HepG2 (cell line): Measurements from ENCODE around the gene SESN1. TPM values are rescaled to one million over a fixed set of nuclear protein-coding genes. Genes with fewer than 3 reads are reported as not detected.

Experiments used
- FOXK2 ChIP-seq: fragments of 450-650 bp; IDR thresholded peaks from 2 replicates; pipeline ENCODE4 v1.6.1; 2016
- KDM4B ChIP-seq: sonication (generic); formaldehyde crosslinking; IDR thresholded peaks from 2 replicates; pipeline ENCODE4 v1.4.0; 2020; ENCODE audit warnings: missing genetic modification reagents
- MTF1 ChIP-seq: sonication (generic); formaldehyde crosslinking; IDR thresholded peaks from 2 replicates; pipeline ENCODE4 v1.5.0; 2020; ENCODE audit warnings: missing genetic modification reagents
- MXI1 ChIP-seq: IDR thresholded peaks from 3 replicates; pipeline ENCODE4 v1.6.1; 2012; ENCODE audit warnings: low read depth, low read length, inconsistent platforms, borderline replicate concordance
- NFRKB ChIP-seq: fragments of 450-650 bp; IDR thresholded peaks from 2 replicates; pipeline ENCODE4 v1.6.1; 2017
- PLRG1 ChIP-seq: fragments of 450-650 bp; conservative IDR thresholded peaks from 2 replicates; pipeline ENCODE4 v1.6.1; 2016
- SIX4 ChIP-seq: sonication (generic); formaldehyde crosslinking; IDR thresholded peaks from 2 replicates; pipeline ENCODE4 v1.4.0; 2020; ENCODE audit warnings: missing genetic modification reagents
- TCF7 ChIP-seq: sonication (generic); IDR thresholded peaks from 2 replicates; pipeline ENCODE4 v1.6.1; 2016; ENCODE audit warnings: antibody characterized with exemption, low read depth
- YY1 ChIP-seq: IDR thresholded peaks from 2 replicates; pipeline ENCODE4 v1.6.1; 2011; ENCODE audit warnings: low read length, low read depth, moderate library complexity, mild to moderate bottlenecking; ENCODE audit not compliant: insufficient read depth, insufficient replicate concordance
- ZC3H4 ChIP-seq: sonication (generic); formaldehyde crosslinking; IDR thresholded peaks from 2 replicates; pipeline ENCODE4 v1.4.0; 2020; ENCODE audit warnings: missing genetic modification reagents, borderline replicate concordance
- ZFP1 ChIP-seq: IDR thresholded peaks from 2 replicates; pipeline ENCODE4 v1.6.1; 2016
- ZNF138 ChIP-seq: sonication (generic); formaldehyde crosslinking; IDR thresholded peaks from 2 replicates; pipeline ENCODE4 v1.5.0; 2020; ENCODE audit warnings: mild to moderate bottlenecking, low read depth, missing genetic modification reagents
- ZNF143 ChIP-seq: sonication (generic); formaldehyde crosslinking; IDR thresholded peaks from 2 replicates; pipeline ENCODE4 v1.4.0; 2020; ENCODE audit warnings: missing genetic modification reagents
- ZNF468 ChIP-seq: sonication (generic); formaldehyde crosslinking; IDR thresholded peaks from 2 replicates; pipeline ENCODE4 v1.8.0; 2022; ENCODE audit warnings: mild to moderate bottlenecking, moderate library complexity, missing genetic modification reagents
- polyA plus RNA-seq, 8 experiments: library from polyadenylated mRNA; depleted of rRNA in 3 of 8; stranded (reverse) in 7 of 8; unstranded in 1 of 8; fragments of >200 nt; fragmentation: Illumina TruSeq in 4 of 8; extraction: Trizol in 4 of 8; gene quantifications; 2 replicates each; pipeline versions ENCODE4 v1.2.1 to v1.2.3, GENCODE V29; 2011 to 2016; ENCODE audit warnings: low read depth in 4 of 8, missing spikeins in 1 of 8, mixed read lengths in 1 of 8; ENCODE audit not compliant: insufficient read depth in 1 of 8
- total RNA-seq, 5 experiments: library from RNA; depleted of rRNA; stranded (reverse); fragments of >200 nt; fragmentation: Illumina TruSeq; extraction: Trizol; gene quantifications; 2 replicates each; pipeline ENCODE4 v1.2.3, GENCODE V29; 2016; ENCODE audit warnings: low read depth in 1 of 5
- TF ChIP-seq, protein P1 (sequence below): sonication (generic); formaldehyde crosslinking; IDR thresholded peaks from 2 replicates; pipeline ENCODE4 v1.8.1; 2023; ENCODE audit warnings: mild to moderate bottlenecking, moderate library complexity, missing genetic modification reagents
- TF ChIP-seq, protein P2 (sequence below): IDR thresholded peaks from 2 replicates; pipeline ENCODE4 v1.6.1; 2018; ENCODE audit warnings: missing genetic modification reagents
- TF ChIP-seq, protein P3 (sequence below): sonication (generic); formaldehyde crosslinking; IDR thresholded peaks from 2 replicates; pipeline ENCODE4 v1.4.0; 2020; ENCODE audit warnings: mild to moderate bottlenecking, low read depth, missing genetic modification reagents
- TF ChIP-seq, protein P4 (sequence below): sonication (generic); formaldehyde crosslinking; IDR thresholded peaks from 2 replicates; pipeline ENCODE4 v1.5.0; 2020; ENCODE audit warnings: missing genetic modification reagents
- TF ChIP-seq, protein P5 (sequence below): sonication (generic); formaldehyde crosslinking; IDR thresholded peaks from 2 replicates; pipeline ENCODE4 v1.5.1; 2020; ENCODE audit warnings: mild to moderate bottlenecking, missing genetic modification reagents, borderline replicate concordance

Gene SESN1
- total and polyA plus RNA-seq, 2 of the 13 experiments (the other 11 are each of a cell fraction or from before 2014, with no cell fraction given): 24.9 to 44.7 TPM

DNA sequence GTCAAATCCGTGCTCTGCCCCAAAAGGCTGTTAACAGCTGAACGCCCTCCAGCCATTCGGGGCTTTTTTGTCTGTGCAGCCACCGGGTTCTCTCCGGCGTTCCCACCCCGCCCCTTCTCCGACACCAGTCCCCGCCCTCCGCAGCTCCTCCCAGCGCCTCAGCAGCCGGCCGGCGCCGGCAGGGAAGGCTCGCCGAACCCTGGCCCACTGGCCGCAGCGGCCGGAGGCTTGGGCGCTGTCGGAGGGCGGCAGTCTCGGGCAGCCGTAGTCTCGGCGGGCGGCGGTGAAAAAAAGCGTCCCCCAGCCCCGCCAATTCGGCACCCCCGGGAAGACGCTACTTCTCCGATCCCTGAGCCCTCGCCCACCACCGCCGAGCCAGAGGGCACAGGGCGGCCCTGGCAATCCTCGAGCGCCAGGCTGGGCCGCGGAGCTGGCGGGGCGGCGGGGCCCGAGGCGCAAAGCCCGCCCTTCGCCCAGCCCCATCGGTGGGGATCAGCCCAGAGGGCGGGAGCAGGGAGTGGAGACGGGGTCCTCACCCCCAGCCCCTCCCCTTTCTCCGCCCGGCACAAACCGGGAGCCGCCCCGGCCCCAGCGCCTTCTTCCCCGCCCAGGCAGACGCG lies at the start of gene SESN1 (continued):
- TF ChIP-seq, protein P1, sequence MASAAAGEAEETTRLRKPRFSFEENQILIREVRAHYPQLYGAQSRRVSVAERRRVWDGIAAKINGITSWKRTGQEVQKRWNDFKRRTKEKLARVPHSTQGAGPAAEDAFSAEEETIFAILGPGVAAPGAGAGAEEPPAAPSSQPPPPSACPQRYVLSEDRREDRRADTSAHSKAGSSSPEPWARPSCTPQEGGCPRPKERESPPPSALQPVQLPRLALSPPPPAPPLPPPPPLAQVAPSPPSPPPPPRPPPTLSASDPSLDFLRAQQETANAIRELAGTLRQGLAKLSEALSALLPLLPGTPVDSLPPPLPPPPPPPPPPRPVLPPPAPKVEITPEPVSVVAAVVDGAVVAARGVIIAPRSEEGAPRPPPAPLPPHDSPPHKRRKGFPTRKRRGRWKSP (CRISPR knock-in tag): no peak
- TF ChIP-seq FOXK2 (no peak), YY1 (peak; percentile 25), MTF1 (CRISPR knock-in tag) (0 out of 2 replicates have a peak, but pooled peaks have one; percentile 36), ZNF138 (no peak), NFRKB (no peak), SIX4 (CRISPR knock-in tag) (no peak), ZFP1 (CRISPR knock-in tag) (no peak), ZC3H4 (no peak), ZNF468 (CRISPR knock-in tag) (no peak), ZNF143 (CRISPR knock-in tag) (no peak), TCF7 (no peak), PLRG1 (no peak), KDM4B (CRISPR knock-in tag) (no peak), MXI1 (peak; percentile 73; the same call in 1 of the 3 replicates)
- TF ChIP-seq, protein P2, sequence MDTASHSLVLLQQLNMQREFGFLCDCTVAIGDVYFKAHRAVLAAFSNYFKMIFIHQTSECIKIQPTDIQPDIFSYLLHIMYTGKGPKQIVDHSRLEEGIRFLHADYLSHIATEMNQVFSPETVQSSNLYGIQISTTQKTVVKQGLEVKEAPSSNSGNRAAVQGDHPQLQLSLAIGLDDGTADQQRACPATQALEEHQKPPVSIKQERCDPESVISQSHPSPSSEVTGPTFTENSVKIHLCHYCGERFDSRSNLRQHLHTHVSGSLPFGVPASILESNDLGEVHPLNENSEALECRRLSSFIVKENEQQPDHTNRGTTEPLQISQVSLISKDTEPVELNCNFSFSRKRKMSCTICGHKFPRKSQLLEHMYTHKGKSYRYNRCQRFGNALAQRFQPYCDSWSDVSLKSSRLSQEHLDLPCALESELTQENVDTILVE (CRISPR knock-in tag): no peak
- TF ChIP-seq, protein P3, sequence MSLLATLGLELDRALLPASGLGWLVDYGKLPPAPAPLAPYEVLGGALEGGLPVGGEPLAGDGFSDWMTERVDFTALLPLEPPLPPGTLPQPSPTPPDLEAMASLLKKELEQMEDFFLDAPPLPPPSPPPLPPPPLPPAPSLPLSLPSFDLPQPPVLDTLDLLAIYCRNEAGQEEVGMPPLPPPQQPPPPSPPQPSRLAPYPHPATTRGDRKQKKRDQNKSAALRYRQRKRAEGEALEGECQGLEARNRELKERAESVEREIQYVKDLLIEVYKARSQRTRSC: no peak
- TF ChIP-seq, protein P4, sequence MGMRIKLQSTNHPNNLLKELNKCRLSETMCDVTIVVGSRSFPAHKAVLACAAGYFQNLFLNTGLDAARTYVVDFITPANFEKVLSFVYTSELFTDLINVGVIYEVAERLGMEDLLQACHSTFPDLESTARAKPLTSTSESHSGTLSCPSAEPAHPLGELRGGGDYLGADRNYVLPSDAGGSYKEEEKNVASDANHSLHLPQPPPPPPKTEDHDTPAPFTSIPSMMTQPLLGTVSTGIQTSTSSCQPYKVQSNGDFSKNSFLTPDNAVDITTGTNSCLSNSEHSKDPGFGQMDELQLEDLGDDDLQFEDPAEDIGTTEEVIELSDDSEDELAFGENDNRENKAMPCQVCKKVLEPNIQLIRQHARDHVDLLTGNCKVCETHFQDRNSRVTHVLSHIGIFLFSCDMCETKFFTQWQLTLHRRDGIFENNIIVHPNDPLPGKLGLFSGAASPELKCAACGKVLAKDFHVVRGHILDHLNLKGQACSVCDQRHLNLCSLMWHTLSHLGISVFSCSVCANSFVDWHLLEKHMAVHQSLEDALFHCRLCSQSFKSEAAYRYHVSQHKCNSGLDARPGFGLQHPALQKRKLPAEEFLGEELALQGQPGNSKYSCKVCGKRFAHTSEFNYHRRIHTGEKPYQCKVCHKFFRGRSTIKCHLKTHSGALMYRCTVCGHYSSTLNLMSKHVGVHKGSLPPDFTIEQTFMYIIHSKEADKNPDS (CRISPR knock-in tag): no peak
- TF ChIP-seq, protein P5, sequence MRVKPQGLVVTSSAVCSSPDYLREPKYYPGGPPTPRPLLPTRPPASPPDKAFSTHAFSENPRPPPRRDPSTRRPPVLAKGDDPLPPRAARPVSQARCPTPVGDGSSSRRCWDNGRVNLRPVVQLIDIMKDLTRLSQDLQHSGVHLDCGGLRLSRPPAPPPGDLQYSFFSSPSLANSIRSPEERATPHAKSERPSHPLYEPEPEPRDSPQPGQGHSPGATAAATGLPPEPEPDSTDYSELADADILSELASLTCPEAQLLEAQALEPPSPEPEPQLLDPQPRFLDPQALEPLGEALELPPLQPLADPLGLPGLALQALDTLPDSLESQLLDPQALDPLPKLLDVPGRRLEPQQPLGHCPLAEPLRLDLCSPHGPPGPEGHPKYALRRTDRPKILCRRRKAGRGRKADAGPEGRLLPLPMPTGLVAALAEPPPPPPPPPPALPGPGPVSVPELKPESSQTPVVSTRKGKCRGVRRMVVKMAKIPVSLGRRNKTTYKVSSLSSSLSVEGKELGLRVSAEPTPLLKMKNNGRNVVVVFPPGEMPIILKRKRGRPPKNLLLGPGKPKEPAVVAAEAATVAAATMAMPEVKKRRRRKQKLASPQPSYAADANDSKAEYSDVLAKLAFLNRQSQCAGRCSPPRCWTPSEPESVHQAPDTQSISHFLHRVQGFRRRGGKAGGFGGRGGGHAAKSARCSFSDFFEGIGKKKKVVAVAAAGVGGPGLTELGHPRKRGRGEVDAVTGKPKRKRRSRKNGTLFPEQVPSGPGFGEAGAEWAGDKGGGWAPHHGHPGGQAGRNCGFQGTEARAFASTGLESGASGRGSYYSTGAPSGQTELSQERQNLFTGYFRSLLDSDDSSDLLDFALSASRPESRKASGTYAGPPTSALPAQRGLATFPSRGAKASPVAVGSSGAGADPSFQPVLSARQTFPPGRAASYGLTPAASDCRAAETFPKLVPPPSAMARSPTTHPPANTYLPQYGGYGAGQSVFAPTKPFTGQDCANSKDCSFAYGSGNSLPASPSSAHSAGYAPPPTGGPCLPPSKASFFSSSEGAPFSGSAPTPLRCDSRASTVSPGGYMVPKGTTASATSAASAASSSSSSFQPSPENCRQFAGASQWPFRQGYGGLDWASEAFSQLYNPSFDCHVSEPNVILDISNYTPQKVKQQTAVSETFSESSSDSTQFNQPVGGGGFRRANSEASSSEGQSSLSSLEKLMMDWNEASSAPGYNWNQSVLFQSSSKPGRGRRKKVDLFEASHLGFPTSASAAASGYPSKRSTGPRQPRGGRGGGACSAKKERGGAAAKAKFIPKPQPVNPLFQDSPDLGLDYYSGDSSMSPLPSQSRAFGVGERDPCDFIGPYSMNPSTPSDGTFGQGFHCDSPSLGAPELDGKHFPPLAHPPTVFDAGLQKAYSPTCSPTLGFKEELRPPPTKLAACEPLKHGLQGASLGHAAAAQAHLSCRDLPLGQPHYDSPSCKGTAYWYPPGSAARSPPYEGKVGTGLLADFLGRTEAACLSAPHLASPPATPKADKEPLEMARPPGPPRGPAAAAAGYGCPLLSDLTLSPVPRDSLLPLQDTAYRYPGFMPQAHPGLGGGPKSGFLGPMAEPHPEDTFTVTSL (CRISPR knock-in tag): no peak
